T-helper 1 cell treated with Interleukin-12 subunit alpha and Interleukin-12 subunit beta and Interleukin-4 antibody, amounts not matched to agents 30 ng/mL and 1 ng/mL, for 36 hours (primary cell): ENCODE data around the gene TRAF3. TPM values are rescaled to one million over a fixed set of nuclear protein-coding genes. Genes with fewer than 3 reads are reported as not detected.

Source experiments
- intact Hi-C: fragments of 100-400 bp; cut with micrococcal nuclease; formaldehyde crosslinking; loops from one replicate; pipeline ENCODE4 v1.15.1; 2024
- total RNA-seq: library from RNA; stranded (reverse); gene quantifications from 2 replicates; pipeline ENCODE4 v1.2.3, GENCODE V29; 2022

Gene TRAF3
- total RNA-seq, 1 donor from 2014 or later, result 92.9 TPM

DNA sequence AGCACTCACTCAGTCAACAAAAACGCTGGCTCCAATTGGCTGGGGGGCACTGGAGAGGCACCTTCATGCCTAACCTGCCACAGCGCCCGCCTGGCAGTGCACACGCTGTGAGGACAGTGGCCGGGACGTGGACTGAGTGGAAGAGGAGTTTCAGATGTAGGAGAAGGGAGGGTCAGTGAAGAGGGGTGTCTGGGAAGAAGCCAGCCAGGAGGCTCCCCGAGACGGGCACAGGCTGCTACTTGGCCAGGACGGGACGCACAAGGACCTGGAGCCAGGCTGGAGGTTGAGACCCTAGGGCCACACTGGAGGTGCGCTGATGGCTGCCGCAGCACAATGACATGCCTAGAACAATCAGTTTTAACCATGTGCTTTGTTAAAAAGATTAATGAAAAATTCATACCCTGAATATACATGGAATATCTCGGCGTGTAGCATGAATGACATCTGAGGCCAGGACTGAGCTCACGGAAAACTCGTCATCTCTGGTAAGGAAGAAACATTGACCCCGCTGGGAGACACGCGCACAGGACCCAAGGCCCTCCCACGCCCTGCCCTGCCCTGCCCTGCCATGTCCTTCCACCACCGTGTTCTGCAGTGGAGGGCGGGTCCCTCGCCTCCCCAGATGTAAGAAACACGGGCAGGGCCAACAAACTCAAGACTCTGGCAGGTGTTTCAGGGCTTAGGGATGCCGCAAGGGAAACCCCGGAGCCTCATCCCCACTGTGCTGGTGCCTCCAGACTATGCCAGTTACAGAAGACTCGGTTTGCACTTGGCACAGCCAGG is 170.3 kb downstream of the TRAF3 start:
- intact Hi-C loops, result loop anchor here (10.0 kb wide), 1 partner anchor 1807 kb away; the partner anchor contains the start of gene SIVA1

DNA sequence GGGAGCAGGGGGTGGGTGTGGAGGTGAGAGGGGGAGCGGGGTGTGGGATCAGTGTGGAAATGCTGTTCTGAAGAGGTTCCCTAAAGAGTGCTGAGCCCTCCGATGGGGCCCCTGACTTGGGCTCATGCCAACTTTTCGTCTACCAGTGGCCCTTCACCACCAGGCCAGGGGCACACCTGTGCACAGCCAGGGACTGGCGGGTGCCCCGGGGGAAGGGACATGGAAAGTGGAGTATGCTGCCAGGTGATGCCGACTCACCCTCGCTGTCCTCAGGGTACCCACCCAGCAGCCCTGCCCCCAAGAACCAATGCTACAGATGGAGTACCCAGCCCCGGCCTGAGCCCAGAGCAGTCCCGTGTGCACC is 171.4 kb downstream of the TRAF3 start:
- intact Hi-C loops, result loop anchor here (10.0 kb wide), 1 partner anchor 1806 kb away; the partner anchor contains the start of gene SIVA1

DNA sequence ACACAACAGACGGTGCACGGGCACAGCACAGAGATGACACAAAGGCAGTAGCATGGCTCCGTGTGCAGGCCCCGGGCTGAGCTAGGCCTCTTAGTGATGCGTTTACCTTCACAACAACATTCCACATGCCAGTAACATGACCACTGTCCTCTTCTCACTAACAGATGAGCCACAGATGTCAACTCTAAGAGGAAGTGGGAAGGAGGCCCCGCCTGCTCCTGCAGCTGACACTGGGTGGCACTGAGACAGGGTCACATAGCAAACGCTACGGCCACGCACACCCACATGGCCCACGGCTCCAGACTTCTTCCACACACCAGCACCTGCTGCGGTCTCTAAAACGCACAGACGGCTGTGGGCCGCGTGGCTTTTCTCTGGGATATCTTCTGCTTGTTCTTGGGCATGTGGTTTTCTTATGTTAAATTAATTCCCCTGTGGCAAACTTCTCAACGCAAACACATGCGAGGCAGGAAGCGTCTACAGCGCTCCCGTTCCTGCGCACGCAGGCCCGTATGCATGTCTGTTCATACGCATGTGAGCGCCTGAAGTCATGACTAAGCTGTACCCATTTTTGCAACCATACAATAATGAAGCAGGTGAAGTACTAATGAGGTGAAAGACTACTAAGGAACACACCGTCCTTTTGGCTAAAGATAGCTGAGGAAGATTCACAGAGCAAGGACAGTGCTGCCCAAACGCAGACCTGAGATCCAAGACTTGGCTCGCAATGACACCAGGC is 172.0 kb downstream of the TRAF3 start:
- intact Hi-C loops, result loop anchor here (10.0 kb wide), 1 partner anchor 1806 kb away; the partner anchor contains the start of gene SIVA1

DNA sequence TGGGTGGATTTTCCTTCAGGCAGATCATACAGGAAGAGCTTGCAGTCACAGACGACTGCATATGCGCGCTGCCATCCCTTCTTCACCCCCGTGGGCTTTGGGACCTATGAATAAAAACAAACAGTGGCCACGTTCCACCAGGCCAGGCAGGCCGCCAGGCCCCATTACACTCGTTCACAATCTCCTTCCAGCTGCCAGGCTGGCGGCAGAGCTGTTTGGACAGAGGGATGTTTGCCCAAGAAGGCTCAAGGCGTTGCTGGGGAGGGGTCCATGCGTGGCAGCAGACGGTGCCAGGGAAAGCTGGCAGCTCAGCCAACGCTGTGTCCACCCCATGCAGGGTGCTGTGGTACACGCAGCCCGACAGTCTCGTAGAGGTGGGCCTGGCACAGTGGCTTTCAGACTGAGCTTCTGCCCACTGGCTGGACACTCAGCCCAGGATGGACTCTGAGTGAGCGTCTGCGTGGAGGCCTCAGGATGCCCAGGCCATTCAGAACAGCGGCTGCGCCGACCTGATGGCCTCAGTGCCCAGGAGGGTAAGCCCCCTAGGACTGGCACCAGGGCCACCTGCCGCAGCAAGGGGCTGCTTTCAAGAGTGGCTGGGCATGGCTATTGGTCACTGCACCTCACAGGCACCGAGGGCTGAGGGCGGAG is 172.7 kb downstream of the TRAF3 start:
- intact Hi-C loops, result loop anchor here (10.0 kb wide), 1 partner anchor 1805 kb away; the partner anchor contains the start of gene SIVA1

DNA sequence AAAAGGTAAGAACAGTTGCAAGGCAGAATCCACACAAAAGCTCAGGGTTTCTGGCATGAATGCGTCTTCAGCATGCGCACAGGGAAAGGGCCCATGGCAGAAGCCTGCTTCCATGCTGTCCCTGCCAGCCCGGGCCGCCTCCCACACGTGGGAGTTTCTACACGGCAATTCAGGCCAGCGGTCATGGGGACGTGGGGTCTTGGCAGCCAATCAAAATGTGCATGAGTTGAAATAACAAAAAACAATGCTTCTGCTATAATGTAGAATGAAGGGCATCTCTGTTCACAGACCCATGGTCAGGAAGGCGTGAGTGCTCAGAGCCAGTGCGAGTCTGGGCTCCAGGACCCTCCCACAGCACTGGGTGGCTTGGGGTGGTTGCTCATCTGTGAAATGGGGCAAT is 173.8 kb downstream of the TRAF3 start:
- intact Hi-C loops, result no loop called here

DNA sequence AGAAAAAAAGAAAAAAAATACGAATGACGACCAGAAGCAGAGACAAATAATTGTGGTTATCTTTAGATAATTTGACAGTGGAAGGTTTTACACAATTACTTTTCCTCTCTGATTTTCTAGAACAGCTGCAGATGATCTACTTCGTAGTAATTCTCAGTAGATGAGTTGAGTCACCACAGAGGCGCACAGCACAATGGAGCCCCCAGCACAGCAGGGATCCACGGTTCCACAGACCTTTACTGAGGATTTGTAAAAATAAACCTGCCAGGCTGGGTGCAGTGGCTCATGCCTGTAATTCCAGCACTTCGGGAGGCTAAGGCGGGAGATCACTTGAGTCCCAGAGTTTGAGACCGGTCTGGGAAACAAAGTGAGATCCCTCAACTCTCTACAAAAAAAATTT is 174.6 kb downstream of the TRAF3 start:
- intact Hi-C loops, result no loop called here

DNA sequence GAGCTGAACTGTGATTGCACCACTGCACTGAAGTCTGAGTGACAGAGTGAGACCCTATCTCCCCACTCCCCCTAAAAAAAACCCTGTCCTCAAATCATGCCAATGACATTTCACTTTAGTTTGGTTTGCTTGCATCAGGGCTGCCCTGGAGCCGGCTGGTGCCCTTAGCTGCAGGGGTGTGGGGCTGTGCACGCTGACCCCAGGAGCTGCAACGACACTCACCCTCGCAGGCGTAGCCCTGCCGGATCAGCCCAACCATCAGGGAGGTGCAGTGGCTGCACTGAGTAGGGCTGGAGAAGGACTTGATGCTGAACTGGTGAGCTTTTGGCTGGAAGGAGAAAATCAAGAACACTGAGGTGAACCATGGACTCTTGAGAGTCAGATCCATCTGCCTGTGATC is 175.0 kb downstream of the TRAF3 start:
- intact Hi-C loops, result no loop called here

DNA sequence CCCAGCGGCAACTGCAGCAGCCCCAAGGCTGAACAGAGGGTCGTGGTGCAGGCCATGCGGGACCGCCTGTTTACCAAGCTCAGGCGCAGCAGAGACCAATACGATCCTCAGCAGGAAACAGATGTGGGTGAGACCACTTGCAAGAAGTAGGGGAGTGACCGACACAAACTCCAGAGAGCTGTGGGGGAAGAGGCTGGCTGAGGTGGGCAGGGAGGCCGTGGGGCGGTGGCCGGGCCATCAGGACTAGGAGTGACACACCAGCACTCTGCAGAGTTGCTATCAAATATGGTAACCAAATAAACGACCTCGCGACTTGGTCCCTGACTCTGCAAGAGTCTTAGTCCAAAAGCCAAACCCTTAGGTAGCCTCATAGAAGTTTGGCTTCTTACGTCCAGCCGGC is 175.9 kb downstream of the TRAF3 start:
- intact Hi-C loops, result no loop called here

DNA sequence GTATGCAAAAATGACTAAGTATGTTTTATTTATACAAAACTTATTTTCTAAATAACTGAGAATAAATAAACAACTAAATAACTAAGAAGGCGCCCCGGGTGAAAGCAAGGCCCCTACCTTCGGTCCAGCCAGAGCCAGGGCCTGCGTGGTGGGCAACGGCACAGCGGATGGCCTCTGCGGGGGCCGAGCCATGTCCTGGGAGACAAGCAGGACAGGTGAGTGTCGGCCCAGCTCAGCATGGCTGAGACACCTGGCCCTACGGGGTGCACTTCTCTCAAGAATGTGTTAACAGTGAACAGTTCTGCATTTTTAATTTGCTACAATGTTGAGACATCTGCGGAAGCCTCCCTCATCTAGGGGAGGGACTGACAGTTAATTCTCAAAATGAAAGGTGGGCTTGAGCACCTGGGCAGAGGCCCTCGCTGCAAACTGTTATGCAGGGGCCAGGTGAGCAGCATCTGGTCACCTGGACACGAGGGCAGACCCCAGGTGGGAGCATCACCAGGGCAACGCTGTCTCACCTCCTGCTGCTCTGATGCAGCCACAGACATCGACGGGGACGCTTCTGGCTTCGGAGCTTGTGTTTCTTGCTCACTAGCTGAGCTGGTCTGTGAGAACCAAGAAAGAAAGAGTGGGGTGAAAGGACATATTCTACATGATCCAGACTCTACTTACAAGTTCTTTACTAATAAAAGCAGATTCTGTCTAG is 177.0 kb downstream of the TRAF3 start:
- intact Hi-C loops, result no loop called here

DNA sequence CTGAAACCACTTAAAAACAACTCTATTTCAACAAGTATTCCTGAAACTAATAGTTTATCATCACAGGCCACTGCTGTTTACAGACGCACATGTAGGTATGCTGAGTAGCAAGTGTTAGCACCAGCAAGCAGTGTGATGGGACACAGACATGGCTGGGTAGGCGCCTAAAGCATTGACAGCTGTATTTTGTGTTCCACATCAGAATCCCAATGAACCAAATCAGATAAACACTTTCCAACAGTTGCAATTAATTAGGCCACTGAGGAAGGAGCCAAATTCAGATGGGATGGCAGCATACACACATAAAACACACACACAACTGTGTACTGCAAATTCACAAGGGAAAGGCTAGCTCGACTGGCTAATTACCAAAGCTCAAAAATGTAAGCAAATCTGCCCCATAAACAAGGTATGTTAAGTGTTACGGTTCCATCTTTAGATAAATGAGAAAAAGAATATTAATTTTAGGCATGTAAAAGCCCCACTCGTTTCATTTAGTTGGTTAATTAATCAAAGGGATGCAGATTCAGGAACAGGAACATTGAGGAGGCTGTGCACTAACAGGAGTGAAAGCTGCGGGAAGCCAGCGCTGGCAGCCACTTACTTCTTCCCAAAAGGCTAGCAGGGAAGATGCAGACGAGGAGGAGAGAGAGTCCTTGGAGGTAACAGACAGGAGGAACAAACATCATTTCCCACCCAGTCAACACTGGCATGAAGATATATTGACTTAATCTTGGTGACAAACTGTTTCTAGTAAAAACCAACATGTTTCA is 178.6 kb downstream of the TRAF3 start:
- intact Hi-C loops, result no loop called here

DNA sequence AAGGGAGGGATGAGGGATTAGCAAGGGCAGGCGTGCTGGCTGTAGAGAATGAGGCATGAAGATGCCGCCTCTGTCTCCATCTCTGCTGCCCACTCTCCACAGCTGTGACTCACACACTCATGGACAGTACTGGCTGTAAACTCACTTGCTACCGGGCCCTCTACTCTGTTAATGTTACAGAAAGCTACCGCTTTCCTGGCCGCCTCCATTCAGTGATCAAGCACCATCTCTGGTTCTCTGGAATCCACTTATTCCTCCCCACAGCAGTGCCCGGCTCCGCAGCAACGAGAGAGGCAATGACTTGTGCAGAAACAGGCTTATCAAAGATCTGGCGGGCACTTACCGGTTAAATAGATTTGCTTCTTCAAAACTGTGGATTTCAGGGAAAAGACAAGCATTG is 180.0 kb downstream of the TRAF3 start:
- intact Hi-C loops, result no loop called here

DNA sequence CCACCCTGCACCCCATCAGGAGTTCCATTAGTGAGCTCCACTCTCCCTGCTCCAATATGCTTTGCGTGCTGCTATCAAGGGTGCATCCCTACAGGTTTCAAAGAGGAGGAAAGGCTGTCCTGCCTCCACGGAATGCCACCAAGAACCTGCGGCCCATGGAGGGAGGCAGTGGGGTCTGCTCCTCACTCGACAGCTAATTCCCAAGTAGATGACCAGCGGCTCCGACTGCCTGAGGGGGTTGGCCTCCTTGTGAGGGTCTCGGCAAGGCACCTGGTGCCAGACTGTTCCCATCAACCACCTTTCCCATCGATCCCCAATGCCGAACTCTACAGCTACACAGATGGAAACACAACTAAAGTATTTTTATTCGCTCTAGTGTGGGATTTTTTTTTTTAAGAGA is 181.2 kb downstream of the TRAF3 start:
- intact Hi-C loops, result no loop called here

Other genes with a start within 250 kb of the TRAF3 start
- 21.5 and 24.9 TPM in 2 replicates for gene RCOR1, start 184.8 kb upstream of the TRAF3 start, total RNA-seq
- 1.0 and 1.2 TPM in 2 replicates for gene AMN, start 145.2 kb downstream of the TRAF3 start, total RNA-seq